Cardiac fibroblast (primary cell): ENCODE results near the gene ACIN1.

Source experiments
- DNase-seq, 2 donors: peaks; one replicate each; pipeline versions ENCODE4 v3.0.0 to v3.0.0-alpha.2; 2010; ENCODE audit warnings: low read depth in 2 of 2
- H3K4me3 ChIP-seq, 2 donors: replicated peaks in 1 of 2; 1 replicate in 1 of 2; 2 replicates in 1 of 2; pipeline ENCODE4 v1.5.1; 2011; ENCODE audit warnings: low read depth in 2 of 2, low read length in 2 of 2, mild to moderate bottlenecking in 2 of 2, moderate library complexity in 1 of 2
- CTCF ChIP-seq: IDR thresholded peaks from one replicate; pipeline ENCODE4 v1.5.1; 2011; ENCODE audit warnings: low read depth, mild to moderate bottlenecking, low read length, inconsistent platforms

The ACIN1 gene

GRCh38 chr14:23049011-23049410 is 45.9 kb downstream of the ACIN1 start:
- no peak for TF ChIP-seq CTCF
- no peak for DNase-seq
- H3K4me3 ChIP-seq: no peak overlapping the region

GRCh38 chr14:23047751-23048693 is 46.9 kb downstream of the ACIN1 start:
- no peak overlapping the region for H3K4me3 ChIP-seq
- DNase-seq: no peak
- TF ChIP-seq CTCF: no peak

GRCh38 chr14:23047034-23047634 is 47.8 kb downstream of the ACIN1 start:
- TF ChIP-seq CTCF: no peak
- DNase-seq: peak; percentile 44 to 71
- H3K4me3 ChIP-seq: no peak overlapping the region

- no peak overlapping the region for H3K4me3 ChIP-seq
- no peak for TF ChIP-seq CTCF
- no peak for DNase-seq
These were observed 49.2 kb downstream of the ACIN1 start for GRCh38 chr14:23045419-23046357.

- no peak for TF ChIP-seq CTCF
- no peak overlapping the region for H3K4me3 ChIP-seq
- DNase-seq: no peak
These were observed 50.1 kb downstream of the ACIN1 start for GRCh38 chr14:23044840-23045239.

GRCh38 chr14:23043754-23044153 is 51.2 kb downstream of the ACIN1 start:
- no peak for DNase-seq
- no peak overlapping the region for H3K4me3 ChIP-seq
- no peak for TF ChIP-seq CTCF
